Dermis microvascular lymphatic vessel endothelial cell (primary cell): Measurements from ENCODE around the gene ZMYM2. TPM values are rescaled to one million over a fixed set of nuclear protein-coding genes. Genes with fewer than 3 reads are reported as not detected.
A peak's percentile ranks its signal among the peaks of the same experiment; 100 is the strongest.

ENCODE experiments used
- DNase-seq, 2 donors: peaks; one replicate each; pipeline versions ENCODE4 v3.0.0 to v3.0.0-alpha.2; 2010; ENCODE audit warnings: low read depth in 2 of 2
- total RNA-seq: library from RNA; depleted of rRNA; stranded (reverse); fragments of >200 nt; gene quantifications from 2 replicates; pipeline ENCODE4 v1.2.1, GENCODE V29; 2014

The ZMYM2 gene
- total RNA-seq, 1 donor from 2014 or later, result 34.5 TPM

DNA sequence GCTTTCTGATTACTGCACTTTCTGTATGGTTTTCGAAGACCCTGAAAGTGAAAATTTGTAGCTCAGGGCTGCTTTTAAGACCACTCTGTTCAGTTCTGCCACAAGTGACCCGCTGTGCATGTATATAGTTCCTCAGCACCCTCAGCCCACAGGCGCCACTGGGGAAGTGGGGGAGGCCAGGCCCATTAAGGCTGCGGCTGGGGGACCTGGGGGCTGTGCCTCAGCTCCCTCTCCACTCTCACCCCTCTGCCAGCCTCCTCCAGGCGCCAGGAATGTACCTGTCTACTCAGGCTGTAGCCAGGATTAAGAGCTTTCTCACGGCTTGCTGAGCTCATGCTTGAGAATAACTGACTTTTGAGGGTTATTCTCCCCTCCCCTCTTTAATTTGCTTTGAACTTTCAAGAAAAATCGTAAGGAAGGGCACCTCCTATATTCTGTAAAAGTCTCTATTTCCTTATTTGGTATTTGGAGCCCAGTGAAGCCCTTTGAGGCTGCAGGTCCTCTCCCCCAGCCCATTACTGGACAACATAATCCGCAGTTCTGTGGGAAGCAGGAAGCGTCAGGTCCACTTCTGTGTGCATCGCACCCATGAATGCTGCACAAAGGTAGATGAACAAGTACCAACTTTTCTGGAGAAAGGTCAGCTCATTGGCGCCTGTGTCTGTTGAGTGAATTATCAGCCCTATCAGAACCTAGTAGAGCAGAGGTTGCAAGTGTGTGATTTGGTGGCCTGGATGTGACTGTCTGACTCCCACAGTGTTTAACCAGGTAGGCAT is 172.7 kb downstream of the ZMYM2 start:
- DNase-seq, result no peak

DNA sequence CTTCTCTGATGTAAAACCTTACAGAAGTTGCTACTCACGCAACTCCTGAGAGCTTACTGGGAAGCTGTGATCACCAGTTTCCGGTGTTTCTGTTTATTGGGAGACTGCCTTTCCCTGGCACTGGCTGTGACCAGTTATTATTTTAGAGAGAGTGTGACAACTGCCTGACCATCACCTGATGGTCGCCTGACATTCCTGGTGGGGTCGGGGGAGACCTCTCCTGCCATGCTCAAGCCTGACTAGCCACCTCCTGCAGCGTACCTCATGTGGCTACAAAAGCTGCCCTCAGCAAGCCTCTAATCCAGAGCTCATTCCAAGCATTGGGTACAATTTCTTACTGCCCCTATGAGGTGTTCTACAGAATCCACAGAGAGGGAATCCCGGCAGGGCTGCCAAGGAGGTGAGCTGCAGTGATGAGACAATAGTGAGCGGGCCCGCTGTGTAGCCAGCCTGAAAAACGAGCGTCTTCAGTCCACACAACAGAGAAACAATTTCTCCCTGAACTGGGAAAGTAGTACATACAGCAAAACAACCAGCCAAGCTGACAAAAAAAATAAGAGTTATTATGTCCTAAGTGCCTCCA is 173.6 kb downstream of the ZMYM2 start:
- no peak for DNase-seq

DNA sequence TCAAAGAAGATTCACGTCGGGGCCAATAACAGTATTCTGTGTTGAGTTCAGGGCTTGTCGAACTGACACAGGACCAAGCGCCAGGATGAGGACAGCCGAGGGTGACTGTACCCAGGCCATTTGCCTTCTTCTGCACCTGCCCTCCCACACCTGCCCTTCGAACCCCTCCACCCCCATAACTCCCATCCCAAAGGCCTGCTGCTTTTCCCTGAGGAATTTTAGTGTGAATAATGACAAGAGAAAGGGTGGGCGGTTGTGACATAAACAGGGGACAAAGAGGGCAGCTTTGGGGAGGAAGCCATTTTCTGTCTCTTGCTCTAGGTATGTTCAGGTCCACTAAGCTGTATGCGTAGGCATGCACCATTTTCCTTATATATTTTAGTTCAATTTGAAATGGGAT is 176.2 kb downstream of the ZMYM2 start:
- DNase-seq, result no peak

GRCh38 chr13:20136781-20137703 is 178.5 kb downstream of the ZMYM2 start:
- DNase-seq, result peak in 1 of 2 donors; percentile 16

DNA sequence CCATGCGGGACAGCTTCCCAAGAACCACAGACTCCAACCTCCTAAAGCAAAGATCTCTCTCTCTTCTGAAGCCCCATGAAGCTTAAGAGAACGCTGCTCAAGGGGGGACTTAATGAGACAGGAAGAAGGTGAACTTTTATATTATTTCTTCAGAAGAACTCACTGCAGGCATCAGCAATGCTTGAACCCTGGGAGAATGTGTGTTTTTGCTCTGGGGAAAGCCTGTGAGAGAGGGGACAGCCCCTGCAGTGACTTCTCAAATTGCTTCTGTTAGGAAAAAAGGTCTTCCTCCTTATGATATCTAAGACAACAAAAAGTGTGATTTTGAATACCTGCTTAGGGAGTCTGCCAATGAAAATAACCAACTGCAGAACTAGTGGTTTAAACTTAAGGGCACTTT is 179.3 kb downstream of the ZMYM2 start:
- no peak for DNase-seq

GRCh38 chr13:20140487-20140886 is 182.0 kb downstream of the ZMYM2 start:
- no peak for DNase-seq

Other genes with a start within 250 kb of the ZMYM2 start
- gene PSPC1, start 175.8 kb upstream of the ZMYM2 start, total RNA-seq, result 50.7 and 58.8 TPM in 2 replicates
- 8.3 and 8.6 TPM in 2 replicates for gene ZMYM5, start 95.1 kb upstream of the ZMYM2 start, total RNA-seq
- gene GJA3, start 202.3 kb downstream of the ZMYM2 start, total RNA-seq, result under 0.01 TPM in 2 replicates
- gene GJB2, start 234.2 kb downstream of the ZMYM2 start, total RNA-seq, result not detected in 2 replicates